Thyroid gland (tissue), 4 donors: ENCODE results near the gene BMERB1. TPM values are rescaled to one million over a fixed set of nuclear protein-coding genes. Genes with fewer than 3 reads are reported as not detected.

Source experiments
- DNase-seq, 2 donors: peaks; one replicate each; pipeline ENCODE4 v3.0.0-alpha.2; 2019
- H3K27ac ChIP-seq, 3 donors: fragments of 200-600 bp; sonication (generic); 1 replicate in 2 of 3; 2 replicates in 1 of 3; pipeline ENCODE4 v1.5.1; 2016 to 2019; ENCODE audit warnings: mild to moderate bottlenecking in 1 of 3, moderate library complexity in 1 of 3
- H3K27me3 ChIP-seq: fragments of 200-600 bp; sonication (generic); one replicate; pipeline ENCODE4 v1.5.1; 2019
- H3K36me3 ChIP-seq, 2 donors: fragments of 200-600 bp; sonication (generic); one replicate each; pipeline ENCODE4 v1.5.1; 2016 to 2019
- H3K4me1 ChIP-seq, 2 donors: fragments of 200-600 bp; sonication (generic); one replicate each; pipeline ENCODE4 v1.5.1; 2017 to 2019
- H3K4me3 ChIP-seq, 3 donors: fragments of 200-600 bp; sonication (generic); replicated peaks in 1 of 3; 1 replicate in 2 of 3; 2 replicates in 1 of 3; pipeline ENCODE4 v1.5.1; 2016; ENCODE audit warnings: mild to moderate bottlenecking in 1 of 3
- H3K9me3 ChIP-seq: fragments of 200-600 bp; sonication (generic); one replicate; pipeline ENCODE4 v1.5.1; 2017
- CTCF ChIP-seq, 6 experiments: fragments of 200-600 bp in 3 of 6; fragments of 450-650 bp in 3 of 6; sonication (generic) in 3 of 6; IDR thresholded peaks; one replicate each; pipeline ENCODE4 v1.5.1; 2016 to 2019; ENCODE audit warnings: antibody characterized with exemption in 6 of 6, mild to moderate bottlenecking in 2 of 6, inconsistent platforms in 1 of 6, moderate library complexity in 1 of 6
- POLR2A ChIP-seq, 2 donors: fragments of 450-650 bp; IDR thresholded peaks; one replicate each; pipeline ENCODE4 v1.6.1; 2017; ENCODE audit warnings: antibody characterized with exemption in 2 of 2, mild to moderate bottlenecking in 2 of 2, moderate library complexity in 1 of 2
- WGBS, 2 donors: methylation state at CpG; one replicate each; pipeline ENCODE4 v1.1.5; 2017; 5-methylcytosine and 5-hydroxymethylcytosine counted together
- intact Hi-C: fragments of 100-400 bp; cut with DNase I; formaldehyde crosslinking; loops from one replicate; pipeline ENCODE4 v1.15.1; 2023
- total RNA-seq, 4 donors: library from RNA; depleted of rRNA; stranded (reverse); fragments of >200 nt; gene quantifications; one replicate each; pipeline ENCODE4 v1.2.3, GENCODE V29; 2016

BMERB1 gene
- total RNA-seq, 4 donors from 2014 or later = 13.7 to 31.0 (median 23.0) TPM

- Histone ChIP-seq H3K36me3 (no peaks in the 10 kb centered on the region), H3K4me1 (no peaks in the 10 kb centered on the region), H3K27ac (no peak overlapping the region), H3K9me3 (no peaks in the 10 kb centered on the region), H3K4me3 (no peak overlapping the region), H3K27me3 (no peaks in the 10 kb centered on the region)
- intact Hi-C loops = no loop called here
- 94 to 95% methylated on average over 10 of the region's 10 CpGs for WGBS, 2 donors
- TF ChIP-seq POLR2A (IDR thresholded peaks at IDR 0.05) = no peak
- TF ChIP-seq CTCF (IDR thresholded peaks at IDR 0.05) = no peak
- DNase-seq = no peak
These were observed 140.2 kb downstream of the BMERB1 start for GRCh38 chr16:15574614-15574948.

GRCh38 chr16:15575293-15576049 is 141.1 kb downstream of the BMERB1 start:
- intact Hi-C loops = no loop called here
- H3K27ac ChIP-seq = no peak overlapping the region

GRCh38 chr16:15576960-15577958 is 142.9 kb downstream of the BMERB1 start:
- 94 to 95% methylated on average over 20 of the region's 20 CpGs for WGBS, 2 donors
- H3K9me3 ChIP-seq = no peaks in the 10 kb centered on the region
- no peak overlapping the region for H3K27ac ChIP-seq

More at GRCh38 chr16:15575293-15576049, 141.1 kb downstream of the BMERB1 start:
- TF ChIP-seq POLR2A (IDR thresholded peaks at IDR 0.05) (no peak), CTCF (IDR thresholded peaks at IDR 0.05) (no peak)
- H3K4me3 ChIP-seq = no peak overlapping the region
- no peaks in the 10 kb centered on the region for H3K27me3 ChIP-seq
- no peaks in the 10 kb centered on the region for H3K36me3 ChIP-seq
- 90 to 94% methylated on average over 4 of the region's 4 CpGs for WGBS, 2 donors
- H3K4me1 ChIP-seq = no peaks in the 10 kb centered on the region
- no peaks in the 10 kb centered on the region for H3K9me3 ChIP-seq
- no peak for DNase-seq

GRCh38 chr16:15578824-15579223 is 144.4 kb downstream of the BMERB1 start:
- Histone ChIP-seq H3K9me3 (no peaks in the 10 kb centered on the region), H3K27me3 (no peaks in the 10 kb centered on the region), H3K27ac (no peak overlapping the region), H3K36me3 (peaks cover 0 to 3% of the 10 kb centered on the region in 2 donors), H3K4me3 (no peak overlapping the region), H3K4me1 (no peaks in the 10 kb centered on the region)
- intact Hi-C loops = no loop called here
- DNase-seq = no peak
- TF ChIP-seq POLR2A (IDR thresholded peaks at IDR 0.05) = no peak
- TF ChIP-seq CTCF (IDR thresholded peaks at IDR 0.05) = no peak
- WGBS, 2 donors = 86 to 89% methylated on average over 4 of the region's 4 CpGs

More at GRCh38 chr16:15576960-15577958, 142.9 kb downstream of the BMERB1 start:
- H3K4me3 ChIP-seq = no peak overlapping the region
- DNase-seq = no peak
- H3K36me3 ChIP-seq = no peaks in the 10 kb centered on the region
- intact Hi-C loops = no loop called here
- H3K4me1 ChIP-seq = no peaks in the 10 kb centered on the region
- TF ChIP-seq CTCF (IDR thresholded peaks at IDR 0.05) (no peak), POLR2A (IDR thresholded peaks at IDR 0.05) (no peak)
- H3K27me3 ChIP-seq = no peaks in the 10 kb centered on the region
